AG04450 (cell line): ENCODE results near the gene REN. TPM values are rescaled to one million over a fixed set of nuclear protein-coding genes. Genes with fewer than 3 reads are reported as not detected.

Source experiments
- CTCF ChIA-PET: fragments of 300-600, 350-600 bp; formaldehyde crosslinking; extraction: SDS; loops from one replicate; lab custom pipeline; 2022; ENCODE audit warnings: antibody characterized with exemption, inconsistent platforms; lab: Charles Lee
- POLR2A ChIA-PET: fragments of 350-600 bp; formaldehyde crosslinking; extraction: SDS; loops from one replicate; lab custom pipeline; 2021; ENCODE audit warnings: antibody characterized with exemption, inconsistent platforms; lab: Yijun Ruan, JAX
- DNase-seq: peaks from one replicate; pipeline ENCODE4 v3.0.0-alpha.2; 2011; ENCODE audit warnings: low read depth, low spot score
- H3K27ac ChIP-seq: one replicate; pipeline ENCODE4 v1.5.1; 2012; ENCODE audit warnings: low read depth, low read length, control low read depth
- H3K27me3 ChIP-seq: one replicate; pipeline ENCODE4 v1.6.0; 2012; ENCODE audit warnings: low read length; ENCODE audit not compliant: control insufficient read depth, insufficient read depth
- H3K4me3 ChIP-seq: 2 replicates; pipeline ENCODE4 v1.5.1; 2011; ENCODE audit warnings: mild to moderate bottlenecking, low read depth, low read length, control low read depth
- H3K9me3 ChIP-seq: 2 replicates; pipeline ENCODE4 v1.5.1; 2012; ENCODE audit warnings: low read length; ENCODE audit not compliant: control insufficient read depth, insufficient read depth
- CTCF ChIP-seq: IDR thresholded peaks from 2 replicates; pipeline ENCODE4 v1.5.1; 2011; ENCODE audit warnings: low read depth, low read length, control low read depth, inconsistent platforms
- polyA plus RNA-seq: library from polyadenylated mRNA; depleted of rRNA; stranded (reverse); fragments of >200 nt; gene quantifications from 2 replicates; pipeline ENCODE4 v1.2.3, GENCODE V29; 2011

The REN gene
- polyA plus RNA-seq, 1 experiment = 0.72 TPM

- POLR2A ChIA-PET = no interaction called here
Measured at GRCh38 chr1:204197068-204197467, 30.9 kb upstream of the REN start.

GRCh38 chr1:204196068-204196795 lies 30.1 kb upstream of the REN start, which contains the start of gene KISS1:
Gene KISS1 (minus strand): TSS chr1:204196491. CDS start chr1:204192876, 3,615 bp downstream.
- no peak within 1 kb of the TSS for H3K4me3 ChIP-seq
- no peaks in the 10 kb centered on the region for H3K27me3 ChIP-seq
- CTCF ChIA-PET = interaction anchor here (0.6 to 4.1 kb wide), 2 partner anchors 10 to 13 kb away, joined by 5 to 47 read pairs; no protein-coding TSS in a partner anchor
- no peak within 1 kb of the TSS for H3K27ac ChIP-seq
- H3K9me3 ChIP-seq = no peaks in the 10 kb centered on the region
- DNase-seq = no peak
- POLR2A ChIA-PET = interaction anchor here (0.7 kb wide), 1 partner anchor 168 kb away, joined by 3 read pairs; no protein-coding TSS in a partner anchor
- TF ChIP-seq CTCF = no peak

More at GRCh38 chr1:204197068-204197467, 30.9 kb upstream of the REN start:
- DNase-seq = no peak
- H3K4me3 ChIP-seq = no peak overlapping the region
- no peak for TF ChIP-seq CTCF
- H3K27me3 ChIP-seq = no peaks in the 10 kb centered on the region
- CTCF ChIA-PET = interaction anchor here (2.4 to 4.1 kb wide), 2 partner anchors 9 to 34 kb away, joined by 14 to 47 read pairs; no protein-coding TSS in a partner anchor
- H3K27ac ChIP-seq = no peak overlapping the region
- no peaks in the 10 kb centered on the region for H3K9me3 ChIP-seq

DNA sequence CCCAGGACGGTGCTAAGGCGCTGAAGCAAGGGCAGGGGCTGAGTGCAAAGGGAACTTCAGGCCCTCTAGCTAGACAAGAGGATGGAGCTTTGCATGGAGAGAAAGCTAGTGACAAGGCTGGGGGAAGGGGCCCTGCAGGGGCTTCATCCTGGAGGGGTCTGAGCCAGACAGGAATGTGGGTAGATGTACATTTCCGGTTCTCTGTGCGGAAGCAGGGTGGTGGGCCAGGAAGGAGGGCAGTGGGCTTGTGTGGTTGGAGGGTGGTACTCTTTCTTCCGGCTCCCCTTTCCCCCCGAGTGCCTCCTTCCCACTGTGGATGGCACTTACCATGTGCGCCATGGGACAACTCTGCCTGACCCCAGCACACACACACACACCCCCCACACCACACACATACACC lies 28.6 kb upstream of the REN start:
- ChIA-PET CTCF (interaction anchor here (1.8 kb wide), 1 partner anchor 12 kb away, joined by 8 read pairs; no protein-coding TSS in a partner anchor), POLR2A (no interaction called here)
- Histone ChIP-seq H3K4me3 (no peak overlapping the region), H3K27me3 (no peaks in the 10 kb centered on the region), H3K27ac (no peak overlapping the region), H3K9me3 (no peaks in the 10 kb centered on the region)
- TF ChIP-seq CTCF = no peak
- no peak for DNase-seq

- TF ChIP-seq CTCF = no peak
- Histone ChIP-seq H3K27ac (no peak overlapping the region), H3K27me3 (no peaks in the 10 kb centered on the region), H3K4me3 (no peak overlapping the region), H3K9me3 (no peaks in the 10 kb centered on the region)
- ChIA-PET CTCF (interaction anchor here (1.8 to 2.2 kb wide), 2 partner anchors 13 to 169 kb away, joined by 6 to 8 read pairs; no protein-coding TSS in a partner anchor), POLR2A (no interaction called here)
- no peak for DNase-seq
Measured at GRCh38 chr1:204194080-204194479, 27.9 kb upstream of the REN start.
